ENCODE measurements around the gene GALR1.

GALR1 gene

DNA sequence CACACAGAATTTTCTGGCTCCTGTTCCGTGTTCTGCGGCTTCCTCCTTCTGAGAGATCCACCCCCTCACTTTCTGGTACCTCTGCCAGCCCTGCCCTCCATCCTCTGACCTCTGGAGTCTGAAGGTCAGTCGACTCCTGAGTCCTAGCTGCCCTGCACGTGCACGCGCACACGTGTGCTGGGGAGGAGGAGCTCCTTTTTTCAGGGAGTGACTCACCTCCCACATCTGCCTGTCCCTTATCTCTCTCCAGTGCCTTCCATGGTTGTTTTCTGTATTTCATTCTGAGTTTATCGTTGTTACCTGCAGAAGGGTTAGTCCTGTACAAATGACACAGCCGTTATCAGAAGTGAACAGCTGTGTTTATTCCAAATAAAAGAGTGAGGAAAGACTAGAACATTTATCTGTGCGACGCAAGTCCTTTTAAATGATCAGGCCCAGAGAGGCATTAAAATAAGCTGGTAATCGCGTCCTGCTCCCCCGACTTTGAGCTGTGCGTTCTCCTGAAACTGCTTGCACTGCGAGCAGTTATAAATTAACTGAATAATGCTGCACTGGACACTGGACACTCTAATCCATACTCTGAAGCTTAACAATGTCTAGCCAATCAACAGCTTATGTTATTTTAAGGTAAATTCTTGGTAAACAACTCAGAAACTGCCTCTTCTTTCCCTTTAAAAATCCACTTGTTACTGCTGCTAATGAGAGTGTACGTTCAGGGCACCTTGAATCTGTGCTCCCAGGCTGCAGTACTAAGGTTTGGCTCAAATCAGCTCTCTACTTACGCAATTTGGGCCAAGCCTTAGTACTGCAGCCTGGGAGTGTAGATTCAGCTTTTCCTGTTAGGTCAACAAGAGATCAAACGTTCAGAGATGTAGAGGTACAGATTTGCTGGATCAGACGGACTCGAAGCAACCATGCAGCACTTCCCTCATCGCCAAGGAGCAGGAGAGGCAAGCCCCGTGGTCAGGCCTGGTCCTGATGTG lies 72.5 kb downstream of the GALR1 start:
- no peak for DNase-seq (ENCODE audit: low spot score)

DNA sequence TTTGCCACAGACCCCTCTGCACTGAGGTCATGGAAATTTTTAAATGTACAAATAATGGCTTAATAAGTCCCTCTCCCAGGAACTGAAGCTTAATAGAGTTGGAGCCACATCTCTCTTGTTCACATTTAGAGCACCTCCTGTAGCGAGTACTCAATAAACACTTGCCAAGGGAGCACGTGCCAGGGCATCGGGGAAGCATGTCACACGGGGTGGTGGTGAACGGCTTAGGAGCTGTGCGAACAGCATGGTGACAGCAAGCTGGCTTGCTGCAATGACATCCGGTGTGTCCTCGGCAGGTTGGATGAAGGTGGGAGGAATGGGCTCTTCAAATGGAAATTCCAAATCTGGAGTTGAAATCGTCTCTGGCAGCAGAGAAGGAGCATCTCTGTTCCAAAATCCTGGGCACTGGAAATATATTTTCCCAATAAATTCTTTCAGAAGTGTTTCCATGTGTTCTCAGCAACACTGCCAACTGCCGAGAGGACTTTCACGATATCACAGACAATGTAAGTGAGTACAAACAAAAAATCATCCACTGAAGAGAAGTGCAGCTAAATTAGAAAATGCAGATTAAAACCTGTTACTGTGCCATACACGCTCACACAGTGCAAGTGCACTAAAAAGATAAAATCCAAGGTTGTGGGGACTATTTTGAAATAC lies 74.1 kb downstream of the GALR1 start:
- DNase-seq (ENCODE audit: low spot score): no peak
